ENCODE data around the gene ADRB1.

GRCh38 chr10:114025611-114026130 is 18.0 kb upstream of the ADRB1 start:
- no peak for TF ChIP-seq GATA2 (IDR thresholded peaks at IDR 0.05; ENCODE audit: low read depth, low read length)
- no peak for TF ChIP-seq GATA3 (IDR thresholded peaks at IDR 0.05; ENCODE audit: low read depth, low read length)
